Mesenteric fat pad (tissue), 1 donor: ENCODE results near the gene STK35. TPM values are rescaled to one million over a fixed set of nuclear protein-coding genes. Genes with fewer than 3 reads are reported as not detected.

Experiments
- DNase-seq: peaks from one replicate; pipeline ENCODE4 v3.0.0-alpha.2; 2020; ENCODE audit warnings: low spot score
- long read RNA-seq: library from polyadenylated mRNA; unstranded; transcript quantifications from one replicate; pipeline ENCODE4 v2.0.0, GENCODE V29; 2020
- total RNA-seq: library from RNA; stranded (reverse); fragmentation: NEBNext Ultra II Directional; extraction: Animal tissue kit (Norgen Biotek cat#: 25700); gene quantifications from one replicate; pipeline ENCODE4 v1.2.1, GENCODE V29; 2021
- donor health status: DM: yes; HTN: yes; CAD: no.

Gene STK35
- 22.0 TPM for total RNA-seq
- long read RNA-seq, partial matches to known transcripts: 0 of 68 reads
- long read RNA-seq, other reads (novel, unspliced or antisense): 68 of 68 reads

GRCh38 chr20:2101057-2101864, at the start of gene STK35:
Gene STK35 (plus strand): TSS chr20:2101827. CDS start chr20:2101882, 55 bp downstream.
- peak; percentile 91 for DNase-seq

GRCh38 chr20:2051946-2052345, 49.7 kb upstream of the STK35 start:
- no peak for DNase-seq

- no peak for DNase-seq
Measured at GRCh38 chr20:2052741-2053140, 48.9 kb upstream of the STK35 start.

- DNase-seq: no peak
Measured at GRCh38 chr20:2053615-2054014, 48.0 kb upstream of the STK35 start.

- no peak for DNase-seq
Measured at GRCh38 chr20:2054911-2055310, 46.7 kb upstream of the STK35 start.

- DNase-seq: no peak
Measured at GRCh38 chr20:2059411-2059810, 42.2 kb upstream of the STK35 start.

- DNase-seq: no peak
Measured at GRCh38 chr20:2065099-2065498, 36.5 kb upstream of the STK35 start.

GRCh38 chr20:2066461-2067122, 35.0 kb upstream of the STK35 start:
- no peak for DNase-seq

GRCh38 chr20:2080532-2081224, 20.9 kb upstream of the STK35 start:
- DNase-seq: no peak

GRCh38 chr20:2084703-2085102, 16.9 kb upstream of the STK35 start:
- no peak for DNase-seq

- DNase-seq: no peak
Measured at GRCh38 chr20:2086177-2086979, 15.2 kb upstream of the STK35 start.

GRCh38 chr20:2086980-2087377, 14.6 kb upstream of the STK35 start:
- no peak for DNase-seq

GRCh38 chr20:2088891-2089290, 12.7 kb upstream of the STK35 start:
- DNase-seq: no peak

- no peak for DNase-seq
Measured at GRCh38 chr20:2089447-2089846, 12.2 kb upstream of the STK35 start.

- DNase-seq: no peak
Measured at GRCh38 chr20:2093159-2093781, 8.4 kb upstream of the STK35 start.

GRCh38 chr20:2093883-2094282, 7.7 kb upstream of the STK35 start:
- DNase-seq: no peak

- DNase-seq: peak; percentile 95
Measured at GRCh38 chr20:2101865-2102584, 398 bp downstream of the STK35 start.

GRCh38 chr20:2102585-2103460, 1.2 kb downstream of the STK35 start:
- peak; percentile 93 for DNase-seq
